Parathyroid adenoma (tissue), 2 donors: Measurements from ENCODE around the gene HTRA1.

Experiments used
- H2AFZ ChIP-seq: fragments of 300-600 bp; sonication (generic); one replicate; pipeline ENCODE4 v1.7.0; 2017; ENCODE audit warnings: antibody characterized with exemption, mild to moderate bottlenecking
- H3K27ac ChIP-seq: fragments of 300-600 bp; sonication (generic); one replicate; pipeline ENCODE4 v1.7.0; 2017
- H3K27me3 ChIP-seq: fragments of 300-600 bp; sonication (generic); one replicate; pipeline ENCODE4 v1.7.0; 2017; ENCODE audit warnings: low read length; ENCODE audit not compliant: control insufficient read depth, insufficient read depth
- H3K36me3 ChIP-seq: fragments of 300-600 bp; sonication (generic); one replicate; pipeline ENCODE4 v1.7.0; 2017; ENCODE audit warnings: low read length; ENCODE audit not compliant: control insufficient read depth, insufficient read depth
- H3K4me1 ChIP-seq: fragments of 300-600 bp; sonication (generic); one replicate; pipeline ENCODE4 v1.7.0; 2017; ENCODE audit warnings: control low read depth
- H3K4me2 ChIP-seq: fragments of 300-600 bp; sonication (generic); one replicate; pipeline ENCODE4 v1.7.0; 2017; ENCODE audit warnings: low read length
- H3K4me3 ChIP-seq: fragments of 300-600 bp; sonication (generic); one replicate; pipeline ENCODE4 v1.7.0; 2017; ENCODE audit warnings: low read depth, low read length
- H3K79me2 ChIP-seq: fragments of 300-600 bp; sonication (generic); one replicate; pipeline ENCODE4 v1.7.0; 2017; ENCODE audit warnings: control low read depth
- H3K9ac ChIP-seq: fragments of 300-600 bp; sonication (generic); one replicate; pipeline ENCODE4 v1.7.0; 2017; ENCODE audit warnings: mild to moderate bottlenecking
- H3K9me3 ChIP-seq: fragments of 300-600 bp; sonication (generic); one replicate; pipeline ENCODE4 v1.7.0; 2017; ENCODE audit warnings: low read length; ENCODE audit not compliant: control insufficient read depth
- CTCF ChIP-seq: fragments of 300-600 bp; sonication (generic); IDR thresholded peaks from one replicate; pipeline ENCODE4 v1.7.0; 2017; ENCODE audit warnings: antibody characterized with exemption, mild to moderate bottlenecking
- donor health status: primary hyperparathyroidism.

HTRA1 gene

DNA sequence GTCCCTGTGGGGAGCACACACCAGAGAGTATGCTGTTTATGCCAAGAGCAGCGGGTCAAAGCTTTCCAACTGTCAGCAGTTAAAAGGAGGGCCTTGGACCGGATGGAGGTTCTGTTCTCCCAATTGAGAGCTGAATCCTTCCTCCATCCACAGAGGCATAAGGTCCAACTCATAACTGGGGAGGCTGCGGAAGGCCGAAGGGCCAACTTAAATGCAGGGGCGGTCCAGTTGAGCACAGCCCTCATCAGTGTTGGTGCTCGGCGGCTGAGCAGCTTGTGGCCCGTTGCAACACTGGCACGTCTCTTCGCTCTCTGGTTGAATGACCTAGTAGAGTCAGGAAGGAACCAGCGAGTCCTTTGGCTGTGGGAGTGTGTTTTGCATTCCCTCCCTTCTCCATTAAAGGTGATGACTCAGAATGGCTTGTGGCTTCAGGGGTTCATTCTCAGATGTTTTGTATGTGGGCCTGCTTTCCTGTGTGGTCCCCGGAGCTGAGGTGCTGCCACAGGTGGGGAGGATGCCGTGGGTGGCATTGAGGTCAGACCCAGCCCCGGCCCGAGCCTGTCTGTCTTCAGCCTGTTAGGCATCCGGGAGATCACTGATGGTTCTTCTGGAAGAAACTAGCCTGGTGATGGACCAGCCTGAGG, 54.4 kb downstream of the HTRA1 start:
- TF ChIP-seq CTCF: no peak
- Histone ChIP-seq H3K4me1 (no peaks in the 10 kb centered on the region), H3K79me2 (no peaks in the 10 kb centered on the region), H3K4me2 (no peak overlapping the region), H3K4me3 (no peak overlapping the region), H3K27ac (no peak overlapping the region), H3K9me3 (no peaks in the 10 kb centered on the region), H3K36me3 (no peaks in the 10 kb centered on the region), H2AFZ (no peak overlapping the region), H3K9ac (no peak overlapping the region), H3K27me3 (no peaks in the 10 kb centered on the region)

DNA sequence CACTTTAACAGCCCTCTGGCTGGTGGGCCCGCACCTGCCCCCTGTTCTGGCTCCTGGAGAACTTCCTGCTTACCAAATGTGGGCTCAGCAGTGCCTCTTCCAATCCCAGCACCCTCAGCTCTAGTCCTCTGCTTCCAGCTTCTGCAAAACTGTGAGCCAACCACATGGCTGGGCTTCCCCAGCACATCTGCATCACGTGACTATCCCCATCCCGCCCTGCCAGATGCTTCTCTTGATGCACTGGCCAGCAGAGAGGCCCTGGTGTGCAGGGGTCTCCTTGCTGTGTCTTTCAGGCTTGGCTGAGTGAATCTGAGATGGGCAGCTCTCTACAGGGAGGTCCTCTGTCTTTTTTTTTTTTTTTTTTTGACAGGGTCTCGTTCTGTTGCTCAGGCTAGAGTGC, 55.4 kb downstream of the HTRA1 start:
- H3K79me2 ChIP-seq: no peaks in the 10 kb centered on the region
- no peak for TF ChIP-seq CTCF
- H3K36me3 ChIP-seq: no peaks in the 10 kb centered on the region
- H3K4me3 ChIP-seq: no peak overlapping the region
- H3K4me2 ChIP-seq: no peak overlapping the region
- H3K9ac ChIP-seq: no peak overlapping the region
- no peaks in the 10 kb centered on the region for H3K27me3 ChIP-seq
- H3K4me1 ChIP-seq: no peaks in the 10 kb centered on the region
- H3K27ac ChIP-seq: no peak overlapping the region
- H3K9me3 ChIP-seq: no peaks in the 10 kb centered on the region
- H2AFZ ChIP-seq: no peak overlapping the region

DNA sequence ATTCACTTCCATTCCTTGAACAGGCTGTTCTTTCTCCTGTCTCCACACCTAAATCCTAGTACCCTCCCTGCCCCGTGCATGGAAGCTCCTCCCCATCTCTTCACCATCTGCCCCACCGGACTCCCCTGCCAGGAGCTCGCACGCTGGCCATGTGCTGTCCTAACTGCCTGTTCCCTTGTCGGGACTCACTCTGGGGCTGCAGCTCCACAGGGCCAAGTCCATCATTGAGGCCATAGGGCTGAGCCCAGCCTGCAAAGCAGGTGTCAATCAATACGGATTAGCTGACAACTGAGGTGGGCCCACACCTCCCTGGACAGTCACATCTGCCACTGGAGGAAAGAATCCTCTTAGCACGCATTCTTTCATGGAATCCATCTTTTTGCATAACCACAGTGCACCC, 57.8 kb downstream of the HTRA1 start:
- H3K79me2 ChIP-seq: no peaks in the 10 kb centered on the region
- no peak overlapping the region for H3K4me3 ChIP-seq
- no peak overlapping the region for H3K4me2 ChIP-seq
- H3K9ac ChIP-seq: no peak overlapping the region
- H2AFZ ChIP-seq: no peak overlapping the region
- no peak overlapping the region for H3K27ac ChIP-seq
- TF ChIP-seq CTCF: no peak
- H3K9me3 ChIP-seq: no peaks in the 10 kb centered on the region
- H3K27me3 ChIP-seq: no peaks in the 10 kb centered on the region
- no peaks in the 10 kb centered on the region for H3K4me1 ChIP-seq
- H3K36me3 ChIP-seq: no peaks in the 10 kb centered on the region

DNA sequence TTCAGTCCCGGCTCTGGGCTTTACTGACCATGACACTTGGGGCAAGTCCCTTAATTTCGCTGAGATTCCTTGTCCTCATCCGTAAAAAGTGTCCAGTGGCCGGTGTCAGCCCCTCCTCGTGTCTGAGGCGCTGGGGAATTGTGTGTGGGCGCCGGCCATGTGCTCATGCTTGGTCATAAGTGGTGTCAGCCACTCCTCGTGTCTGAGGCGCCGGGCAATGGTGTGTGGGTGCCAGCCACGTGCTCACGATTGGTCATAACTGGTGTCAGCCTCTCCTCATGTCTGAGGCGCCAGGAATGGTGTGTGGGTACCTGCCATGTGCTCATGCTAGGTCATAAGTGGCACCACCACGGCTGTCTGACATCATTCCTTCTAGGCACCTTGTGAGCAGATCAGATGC, 58.5 kb downstream of the HTRA1 start:
- H3K27ac ChIP-seq: no peak overlapping the region
- H3K4me1 ChIP-seq: no peaks in the 10 kb centered on the region
- no peaks in the 10 kb centered on the region for H3K9me3 ChIP-seq
- TF ChIP-seq CTCF: no peak
- no peaks in the 10 kb centered on the region for H3K36me3 ChIP-seq
- no peaks in the 10 kb centered on the region for H3K27me3 ChIP-seq
- H3K9ac ChIP-seq: no peak overlapping the region
- no peak overlapping the region for H2AFZ ChIP-seq
- no peaks in the 10 kb centered on the region for H3K79me2 ChIP-seq
- no peak overlapping the region for H3K4me3 ChIP-seq
- H3K4me2 ChIP-seq: no peak overlapping the region

GRCh38 chr10:122521011-122521410, 59.7 kb downstream of the HTRA1 start:
- no peaks in the 10 kb centered on the region for H3K36me3 ChIP-seq
- no peak overlapping the region for H3K4me2 ChIP-seq
- H3K27me3 ChIP-seq: no peaks in the 10 kb centered on the region
- H3K9me3 ChIP-seq: no peaks in the 10 kb centered on the region
- no peak overlapping the region for H2AFZ ChIP-seq
- no peak for TF ChIP-seq CTCF
- no peaks in the 10 kb centered on the region for H3K79me2 ChIP-seq
- H3K4me3 ChIP-seq: no peak overlapping the region
- H3K9ac ChIP-seq: no peak overlapping the region
- no peak overlapping the region for H3K27ac ChIP-seq
- no peaks in the 10 kb centered on the region for H3K4me1 ChIP-seq
